NCI-H2081 (cell line): ENCODE measurements around the gene KLF16.

ENCODE experiments used
- DNase-seq, 2 experiments: peaks; one replicate each; lab custom pipeline; 2025; lab: John Stamatoyannopoulos, UW

Gene KLF16

DNA sequence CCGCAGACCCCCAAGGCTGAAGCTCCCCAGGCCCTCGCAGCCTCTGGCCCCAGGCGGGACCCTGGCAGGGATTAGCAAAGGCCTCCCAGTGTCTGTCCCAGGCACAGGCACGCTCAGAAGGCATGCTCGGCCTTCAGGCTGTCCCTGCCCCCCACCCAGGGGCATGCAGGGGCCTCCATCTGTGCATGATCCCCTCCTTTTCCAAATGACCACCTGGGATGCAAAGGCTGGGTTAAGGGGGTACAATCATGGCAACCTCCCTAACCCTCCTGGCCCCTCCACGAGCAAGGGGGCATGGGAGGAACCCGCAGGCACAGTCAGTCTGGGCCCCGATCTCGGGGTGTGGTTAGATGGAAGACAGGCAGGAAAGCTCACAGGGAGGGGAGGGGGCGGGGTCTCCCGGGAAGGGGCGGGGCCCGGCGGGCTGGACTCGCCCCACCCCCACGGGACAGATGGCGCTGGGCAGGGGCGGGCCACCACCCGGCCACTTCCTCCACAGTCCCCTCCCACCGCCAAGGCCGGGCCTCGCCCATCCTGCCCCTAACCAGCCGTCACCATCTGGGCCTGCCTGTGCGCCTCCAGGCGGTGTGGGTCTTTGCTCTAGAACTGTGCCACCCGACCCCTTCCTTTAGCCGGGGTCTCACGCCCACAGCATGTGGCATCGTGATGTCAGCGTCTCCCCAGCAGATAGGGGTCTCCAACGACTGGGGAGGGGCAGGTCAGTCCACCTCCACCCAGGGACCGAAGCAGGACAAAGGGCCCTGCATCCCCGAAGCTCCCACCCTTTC lies 8.1 kb downstream of the KLF16 start:
- no peak for DNase-seq

DNA sequence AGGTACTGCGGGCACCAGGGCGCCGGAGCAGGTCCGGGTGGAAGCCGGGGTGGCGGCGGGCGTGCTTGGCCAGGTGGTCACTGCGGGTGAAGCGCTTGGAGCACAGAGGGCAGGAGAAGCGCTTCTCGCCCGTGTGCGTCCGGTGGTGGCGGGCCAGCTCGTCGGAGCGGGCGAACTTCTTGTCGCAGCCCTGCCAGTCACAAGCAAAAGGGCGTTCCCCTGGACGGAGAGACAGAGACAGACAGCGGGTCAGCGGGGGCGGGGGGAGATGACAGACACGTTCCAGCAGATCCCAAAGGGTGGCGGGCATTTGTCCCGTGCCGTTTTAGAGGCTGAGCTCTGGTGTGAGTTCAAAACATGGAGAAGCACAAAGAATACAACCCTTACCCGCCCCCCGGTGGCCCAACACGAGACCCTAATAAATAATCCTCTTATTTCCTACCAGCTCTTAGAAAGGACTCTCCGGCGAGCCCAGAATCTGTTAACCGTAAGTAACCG lies 8.8 kb downstream of the KLF16 start:
- no peak for DNase-seq

GRCh38 chr19:1854039-1854541 lies 9.3 kb downstream of the KLF16 start:
- DNase-seq, result no peak

- peak; percentile 52 to 71 for DNase-seq
Measured at GRCh38 chr19:1853295-1854038, 9.9 kb downstream of the KLF16 start.

DNA sequence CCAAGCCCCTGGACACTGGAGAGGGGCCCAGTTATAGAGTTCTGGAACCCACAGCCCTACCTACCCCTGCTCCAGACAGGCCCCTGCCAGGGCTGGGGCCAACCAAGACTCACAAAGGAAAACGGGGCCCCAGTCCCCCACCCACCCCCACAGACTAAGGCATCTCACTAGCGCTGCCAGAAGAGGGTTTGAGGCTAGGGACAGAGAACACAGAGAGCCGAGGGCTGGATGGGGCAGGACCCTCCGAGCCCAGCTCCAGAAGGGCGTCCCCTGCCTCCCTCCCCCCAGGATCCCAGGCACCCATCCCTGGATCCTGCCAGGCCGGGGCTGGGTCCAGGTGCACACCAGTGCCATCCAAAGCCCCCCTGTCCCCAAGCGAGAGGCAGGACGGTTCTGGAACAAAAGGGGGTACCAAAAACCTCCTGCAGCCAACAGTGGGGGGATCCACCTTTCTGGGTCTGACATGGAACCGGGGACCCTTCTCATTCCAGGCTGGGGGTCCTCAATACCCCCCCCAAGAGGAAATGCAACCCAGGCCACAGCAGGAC lies 10.7 kb downstream of the KLF16 start:
- DNase-seq, result no peak

DNA sequence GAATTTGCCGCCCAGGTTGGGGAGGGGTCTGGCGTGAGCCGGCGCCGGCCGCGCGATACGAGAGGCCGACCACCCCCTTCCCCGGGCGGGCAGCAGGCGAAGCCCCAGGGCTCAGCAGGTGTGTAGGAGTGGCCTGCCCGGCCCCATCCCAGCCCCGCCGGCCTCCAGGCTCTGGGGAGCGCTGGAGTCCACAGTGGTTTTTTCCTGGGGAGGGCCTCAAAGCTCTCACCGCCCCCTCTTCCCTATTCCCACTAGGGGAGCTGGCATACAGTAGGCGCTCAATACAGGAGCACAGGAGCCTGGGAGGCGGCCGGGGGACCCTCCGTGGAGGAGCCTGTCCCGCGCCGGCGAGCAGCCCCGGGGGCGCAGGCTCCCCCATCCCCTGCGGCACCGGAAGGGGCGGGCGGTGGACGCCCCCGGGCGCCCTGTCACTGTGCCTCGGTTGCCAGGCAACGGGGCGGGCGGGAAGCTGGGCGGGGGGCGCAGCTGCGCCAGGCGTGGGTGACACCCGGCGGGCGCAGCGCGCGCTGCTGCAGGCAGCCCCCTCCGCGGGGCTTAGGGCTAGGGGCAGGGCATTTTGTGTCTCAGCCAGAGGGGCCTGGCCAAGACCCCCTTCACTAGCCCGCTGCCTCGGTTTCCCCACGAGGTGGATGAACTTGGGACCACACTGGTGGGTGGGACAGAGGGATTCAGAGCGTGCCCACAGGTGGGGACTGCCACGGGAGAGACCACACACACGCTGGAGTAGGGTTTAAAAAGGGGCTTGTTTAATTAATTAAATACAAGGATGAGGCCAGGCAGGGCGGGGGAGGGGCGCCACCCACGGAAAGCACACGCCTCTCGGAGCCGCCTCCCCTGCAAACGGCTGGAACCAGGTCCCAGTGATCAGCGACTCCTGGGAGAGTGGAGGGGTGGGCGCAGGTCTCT lies 11.5 kb downstream of the KLF16 start:
- DNase-seq, result no peak

GRCh38 chr19:1850809-1851653 lies 12.3 kb downstream of the KLF16 start:
- no peak for DNase-seq

GRCh38 chr19:1849886-1850398 lies 13.4 kb downstream of the KLF16 start:
- DNase-seq, result no peak

DNA sequence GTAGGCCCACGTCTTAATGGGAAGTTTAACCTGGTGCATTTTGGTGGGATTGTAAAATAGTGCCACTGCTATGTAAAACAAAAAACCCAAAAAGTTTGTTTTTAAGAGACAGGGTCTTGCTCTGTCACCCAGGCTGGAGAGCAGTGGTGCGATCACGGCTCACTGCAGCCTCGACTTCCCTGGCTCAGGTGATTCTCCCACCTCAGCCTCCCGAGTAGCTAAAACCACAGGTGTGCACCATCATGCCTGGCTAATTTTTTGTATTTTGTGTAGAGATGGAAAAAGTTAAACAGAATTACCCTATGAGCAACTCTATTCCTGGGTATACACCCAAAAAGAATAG lies 14.3 kb downstream of the KLF16 start:
- no peak for DNase-seq

- DNase-seq, result peak; percentile 93 to 94
Measured at GRCh38 chr19:1848399-1849131, 14.8 kb downstream of the KLF16 start, which contains the start of gene REXO1. Gene REXO1, minus strand, starts transcription at chr19:1848483. Its CDS starts 125 bp downstream, at chr19:1848358.

DNA sequence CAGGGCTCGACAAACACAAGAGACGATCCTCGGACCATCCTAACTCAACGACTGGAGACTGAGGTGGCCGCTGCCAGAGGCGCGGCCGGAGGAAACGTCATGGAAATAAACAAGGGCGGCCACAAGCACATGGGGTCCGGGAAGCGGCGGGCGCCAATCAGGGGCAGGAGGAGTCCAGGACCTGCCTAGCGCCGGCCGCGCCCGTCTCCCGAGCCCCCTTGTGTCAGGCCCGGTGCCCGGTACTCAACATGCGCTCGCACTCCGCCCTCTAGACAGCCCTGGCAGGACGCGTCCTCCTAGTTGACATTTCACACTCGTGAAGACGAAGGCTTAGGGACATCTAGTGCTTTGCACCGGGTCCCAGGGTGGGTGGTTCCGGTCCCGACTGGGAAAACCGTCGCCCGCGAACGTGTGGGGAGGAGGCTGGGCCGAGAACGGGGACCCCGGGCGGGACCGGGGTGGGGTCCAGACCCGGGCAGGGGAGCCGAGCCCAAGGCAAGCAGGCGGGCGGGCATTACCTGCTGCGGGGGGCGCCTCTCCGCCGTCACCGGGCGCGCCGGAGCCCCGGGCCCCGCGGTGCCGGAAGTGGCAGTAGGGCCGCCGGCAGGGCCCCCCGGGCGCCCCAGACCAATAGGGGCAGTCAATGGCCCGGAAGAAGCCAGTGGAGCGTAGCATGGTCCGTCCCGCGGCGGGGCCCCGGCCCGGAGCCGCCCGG lies 15.5 kb downstream of the KLF16 start:
- peak in 1 of 2 experiments; percentile 11 for DNase-seq

DNA sequence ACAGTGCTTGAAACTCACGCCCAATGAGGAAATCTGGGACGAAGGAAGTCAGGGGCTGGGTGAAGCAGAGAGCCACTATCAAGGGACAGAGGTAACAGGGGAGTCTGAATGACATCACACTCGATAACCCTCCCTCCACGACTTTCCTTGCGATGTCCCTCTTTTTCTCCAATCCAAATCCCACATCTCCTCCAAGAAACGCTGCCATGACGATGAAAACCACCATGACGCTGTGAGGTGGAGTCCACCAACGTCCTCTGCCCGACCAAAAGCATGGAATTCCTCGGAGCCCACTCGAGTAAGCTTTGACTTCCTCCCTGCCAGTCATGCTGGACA lies 16.1 kb downstream of the KLF16 start:
- no peak for DNase-seq

GRCh38 chr19:1846517-1847204 lies 16.7 kb downstream of the KLF16 start:
- DNase-seq, result no peak

- no peak for DNase-seq
Measured at GRCh38 chr19:1845642-1846041, 17.7 kb downstream of the KLF16 start.

DNA sequence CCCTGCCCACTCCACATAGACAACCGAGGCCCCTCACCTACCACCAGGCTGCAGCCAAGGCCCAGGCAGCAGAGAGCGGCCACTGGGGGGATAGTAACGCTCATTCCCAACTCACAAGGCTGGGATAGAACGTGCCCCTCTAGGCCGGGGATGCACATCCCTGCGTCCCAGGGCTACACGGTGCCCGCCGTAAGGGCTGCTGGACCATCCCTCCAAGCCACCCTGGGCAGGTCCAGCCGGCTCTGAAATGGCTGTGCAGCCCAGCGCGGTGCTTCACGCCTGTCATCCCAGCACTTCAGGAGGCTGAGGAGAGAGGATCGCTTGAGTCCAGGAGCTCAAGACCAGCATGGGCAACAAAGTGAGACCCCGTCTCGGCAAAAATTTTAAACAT lies 18.3 kb downstream of the KLF16 start:
- no peak for DNase-seq

DNA sequence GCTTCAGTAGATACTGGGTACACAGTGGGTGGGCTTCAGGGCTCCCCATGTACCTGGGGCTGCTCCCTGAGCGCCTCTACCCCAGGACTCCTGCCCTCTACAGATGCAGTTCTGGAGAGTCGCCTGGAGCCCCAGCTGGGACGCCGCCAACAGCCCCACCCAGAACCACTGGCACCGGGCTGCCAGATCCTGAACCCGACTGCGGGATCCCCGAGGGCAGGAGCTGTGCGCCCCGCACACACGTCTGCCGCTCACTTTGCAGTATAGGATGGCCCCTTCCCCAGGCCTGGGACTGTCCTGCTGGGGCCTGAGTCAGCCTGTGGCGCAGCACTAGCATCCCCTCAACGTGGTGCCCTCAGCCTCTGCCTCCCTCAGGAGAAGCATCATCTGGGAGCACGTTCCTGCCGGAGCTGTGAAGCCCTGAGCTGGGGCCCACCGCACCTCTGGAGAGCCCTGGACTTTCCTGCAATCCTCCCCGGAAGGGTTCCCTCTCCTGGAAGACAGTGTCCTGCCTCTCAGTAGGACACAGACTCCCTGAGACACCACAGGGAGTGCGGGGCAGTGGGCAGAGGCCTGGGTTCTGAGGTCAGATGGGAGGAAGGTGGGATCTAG lies 18.8 kb downstream of the KLF16 start:
- no peak for DNase-seq

DNA sequence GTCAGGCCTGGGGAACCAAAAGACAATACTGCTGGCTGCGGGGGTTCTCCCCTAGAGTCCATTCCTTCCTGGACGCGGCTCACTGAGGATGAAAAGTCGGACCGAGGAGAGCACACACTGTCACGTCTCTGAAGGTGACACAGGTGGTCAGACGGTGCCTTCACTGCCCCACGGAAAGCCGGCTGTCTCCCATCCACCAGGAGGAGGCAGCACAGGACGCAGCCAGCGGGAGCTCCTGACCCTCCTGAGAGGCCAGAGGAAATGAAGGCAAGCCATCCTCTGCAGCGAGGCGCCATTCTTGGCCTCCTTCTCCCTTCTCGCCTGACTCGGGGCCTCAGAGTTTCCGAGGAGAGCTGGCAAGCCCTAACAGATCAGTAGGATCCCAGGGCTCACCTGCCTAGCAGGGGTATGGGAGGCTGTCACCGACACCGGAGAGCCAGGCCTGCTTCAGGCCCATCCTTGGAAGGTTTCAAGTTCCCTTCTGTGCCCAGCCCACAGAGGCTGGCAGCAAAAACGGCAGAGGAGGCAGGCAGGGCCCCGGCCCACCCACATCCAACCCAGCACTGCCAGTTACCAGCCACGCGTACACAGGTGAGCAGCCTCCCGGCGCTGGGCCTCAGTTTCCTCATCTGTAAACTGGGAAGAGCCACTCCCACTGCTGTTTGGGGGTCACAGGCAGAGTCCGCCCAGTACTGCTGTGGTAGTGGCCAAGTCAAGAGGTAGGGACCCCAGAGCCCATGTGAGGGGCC lies 19.6 kb downstream of the KLF16 start:
- no peak for DNase-seq
